Heart left ventricle (tissue), 16 donors: ENCODE measurements around the gene MRGPRX4. TPM values are rescaled to one million over a fixed set of nuclear protein-coding genes. Genes with fewer than 3 reads are reported as not detected.
"Not testable (repeated sequence)": the region's sequence is repeated elsewhere in the genome, so short reads cannot be mapped to it uniquely, and the experiment has no call there.

Experiments used
- ATAC-seq, 4 donors: fragments of 200-7000 bp; cut with Tn5 transposase; one replicate each; pipeline ENCODE4 v1.9.1; 2020 to 2022; ENCODE audit warnings: moderate library complexity in 4 of 4, mild to moderate bottlenecking in 3 of 4, moderate number of reproducible peaks in 1 of 4
- DNase-seq, 5 donors: peaks; one replicate each; pipeline ENCODE4 v3.0.0-alpha.2; 2020
- H3K27ac ChIP-seq, 12 donors: fragments of 200-600 bp; sonication (generic) in 4 of 12; one replicate each; pipeline versions ENCODE4 v1.5.0 to v1.8.0; 2016 to 2022; ENCODE audit warnings: mild to moderate bottlenecking in 2 of 12
- H3K27me3 ChIP-seq, 9 donors: fragments of 200-600 bp; sonication (generic) in 2 of 9; one replicate each; pipeline versions ENCODE4 v1.5.1 to v1.8.0; 2016 to 2022; ENCODE audit warnings: mild to moderate bottlenecking in 3 of 9
- H3K36me3 ChIP-seq, 9 donors: fragments of 200-600 bp; sonication (generic) in 2 of 9; one replicate each; pipeline versions ENCODE4 v1.5.0 to v1.8.0; 2018 to 2022; ENCODE audit warnings: mild to moderate bottlenecking in 2 of 9
- H3K4me1 ChIP-seq, 12 donors: fragments of 200-600 bp; sonication (generic) in 4 of 12; one replicate each; pipeline versions ENCODE4 v1.5.0 to v1.8.0; 2016 to 2022; ENCODE audit warnings: mild to moderate bottlenecking in 3 of 12
- H3K4me3 ChIP-seq, 12 donors: fragments of 200-600 bp; sonication (generic) in 4 of 12; one replicate each; pipeline versions ENCODE4 v1.5.0 to v1.8.0; 2017 to 2022; ENCODE audit warnings: mild to moderate bottlenecking in 9 of 12, moderate library complexity in 4 of 12
- H3K9me3 ChIP-seq, 12 donors: fragments of 200-600 bp; sonication (generic) in 4 of 12; one replicate each; pipeline versions ENCODE4 v1.5.0 to v1.8.0; 2016 to 2022; ENCODE audit warnings: mild to moderate bottlenecking in 1 of 12
- CTCF ChIP-seq, 12 donors: fragments of 200-600 bp; sonication (generic) in 4 of 12; IDR thresholded peaks; one replicate each; pipeline versions ENCODE4 v1.5.0 to v1.8.0; 2018 to 2022; ENCODE audit warnings: antibody characterized with exemption in 12 of 12, mild to moderate bottlenecking in 5 of 12
- POLR2A ChIP-seq, 2 donors: fragments of 450-650 bp; IDR thresholded peaks; one replicate each; pipeline ENCODE4 v1.6.1; 2017; ENCODE audit warnings: antibody characterized with exemption in 2 of 2, mild to moderate bottlenecking in 2 of 2, moderate library complexity in 2 of 2
- WGBS, 4 donors: extraction: QIAGEN DNeasy Blood & Tissue Kit in 2 of 4; methylation state at CpG; one replicate each; pipeline versions ENCODE4 v1.1.5 to v1.1.7; 2013 to 2018; 5-methylcytosine and 5-hydroxymethylcytosine counted together
- intact Hi-C, 10 donors: fragments of 100-400 bp; cut with DNase I; formaldehyde crosslinking; loops; one replicate each; pipeline versions ENCODE4 v1.11.1 to v1.14.2; 2022
- long read RNA-seq, 3 donors: library from polyadenylated mRNA; unstranded; transcript quantifications; one replicate each; pipeline ENCODE4 v2.0.0, GENCODE V29; 2020 to 2021
- polyA plus RNA-seq, 2 donors: library from polyadenylated mRNA; stranded (reverse); fragments of 200-250 nt; gene quantifications; one replicate each; pipeline ENCODE4 v1.2.3, GENCODE V29; 2013
- total RNA-seq, 9 donors: library from RNA; depleted of rRNA in 2 of 9; stranded (reverse); fragments of >200 nt in 2 of 9; fragmentation: NEBNext Ultra II Directional in 3 of 9; extraction: Animal tissue kit (Norgen Biotek cat#: 25700) in 3 of 9; gene quantifications; one replicate each; pipeline versions ENCODE4 v1.1.0 to v1.2.4, GENCODE V29; 2016 to 2023
- donor health status: ischemic (EF 13 %, LVEDD 7.1; RV severe dilation, severe dysfunction).
- donor health status: healthy with polysubstance abuse.
- donor health status: DM: no; HTN: yes; CAD: no.
- donor health status: DM: no; HTN: no; CAD: no.
- donor health status: ischemic (EF 25% LVEDD 6.9; RV normal size, moderate dysfunction).
- donor health status: ischemic (EF 25% LVEDD 5.7; RV mildly dilated, moderate dysfunction).
- donor health status: healthy.
- donor health status: DM: yes; HTN: yes; CAD: no.
- donor health status: ischemic (EF 35%, LVEDD 5.7; RV mildly dilated, moderate dysfunction).
- donor health status: nonischemic (EF 11% LVEDD 7.7; RV severe dilation, severe dysfunction).
- donor health status: DM: yes; HTN: yes; CAD: no.
- donor health status: PGD.
- donor health status: ischemic (EF 29% LVEDD 5.4; RV normal size, mild dysfunction).
- donor health status: nonischemic (EF 23%, LVEDD 6.1; RV moderate dilation, normal function).

Gene MRGPRX4
- not detected for total RNA-seq
- not detected for polyA plus RNA-seq
- long read RNA-seq, donor 1 = 0 reads
- long read RNA-seq, donor 2 = 0 reads
- long read RNA-seq, donor 3 = 0 reads

GRCh38 chr11:18172666-18173065, at the start of gene MRGPRX4:
TSS of gene MRGPRX4 (plus strand) at chr11:18172837. CDS start at chr11:18173257, 420 bp downstream.
- 67 to 83% (median 78%) methylated on average over 3 of the region's 3 CpGs for WGBS, 4 donors
- no peak for ATAC-seq
- intact Hi-C loops = no loop called here

GRCh38 chr11:18131115-18131514, 41.5 kb upstream of the MRGPRX4 start:
- H3K27me3 ChIP-seq = peaks cover 0 to 23% (median 7%) of the 10 kb centered on the region in 9 donors
- ATAC-seq, H3K36me3 ChIP-seq, H3K27ac ChIP-seq, DNase-seq, H3K9me3 ChIP-seq, H3K4me3 ChIP-seq, H3K4me1 ChIP-seq, intact Hi-C loops: not testable (repeated sequence)
- whole genome bisulfite sequencing, 4 donors = 90 to 94% (median 91%) methylated on average over 4 of the region's 4 CpGs

More at GRCh38 chr11:18172666-18173065, at the start of gene MRGPRX4:
- Histone ChIP-seq H3K27me3 (peaks cover 0 to 14% (median 3%) of the 10 kb centered on the region in 9 donors), H3K4me3 (no peak within 1 kb of the TSS), H3K9me3 (no peaks in the 10 kb centered on the region), H3K4me1 (no peaks in the 10 kb centered on the region), H3K27ac (no peak within 1 kb of the TSS), H3K36me3 (no peaks in the 10 kb centered on the region)
- no peak for DNase-seq
- TF ChIP-seq POLR2A (IDR thresholded peaks at IDR 0.05) = no peak
- no peak for TF ChIP-seq CTCF (IDR thresholded peaks at IDR 0.05)

GRCh38 chr11:18132341-18132740, 40.3 kb upstream of the MRGPRX4 start, which contains the start of gene MRGPRX3:
TSS of gene MRGPRX3 (plus strand) at chr11:18132571. CDS start at chr11:18137203, 4,632 bp downstream.
- ATAC-seq = no peak
- H3K4me3 ChIP-seq = no peak within 1 kb of the TSS
- no peaks in the 10 kb centered on the region for H3K9me3 ChIP-seq
- H3K27me3 ChIP-seq = peaks cover 0 to 23% (median 7%) of the 10 kb centered on the region in 9 donors
- no peak within 1 kb of the TSS for H3K27ac ChIP-seq
- H3K36me3 ChIP-seq = no peaks in the 10 kb centered on the region
- WGBS, 4 donors = 53 to 58% (median 55%) methylated on average over 3 of the region's 3 CpGs
- no peaks in the 10 kb centered on the region for H3K4me1 ChIP-seq
- intact Hi-C loops = no loop called here
- no peak for DNase-seq
- TF ChIP-seq CTCF (IDR thresholded peaks at IDR 0.05) (no peak), POLR2A (IDR thresholded peaks at IDR 0.05) (no peak)

- Histone ChIP-seq H3K4me3 (no peak overlapping the region), H3K27me3 (peaks cover 0 to 9% (median 0%) of the 10 kb centered on the region in 9 donors), H3K9me3 (no peaks in the 10 kb centered on the region), H3K4me1 (no peaks in the 10 kb centered on the region), H3K36me3 (no peaks in the 10 kb centered on the region), H3K27ac (no peak overlapping the region)
- WGBS, 4 donors = 34 to 46% (median 40%) methylated on average over 2 of the region's 2 CpGs
- ATAC-seq = no peak
- TF ChIP-seq POLR2A (IDR thresholded peaks at IDR 0.05) (no peak), CTCF (IDR thresholded peaks at IDR 0.05) (no peak)
- intact Hi-C loops = no loop called here
- no peak for DNase-seq
These were observed 37.3 kb upstream of the MRGPRX4 start for GRCh38 chr11:18135308-18135707.
